ENCODE results near the gene ANKRD40.

Gene ANKRD40

DNA sequence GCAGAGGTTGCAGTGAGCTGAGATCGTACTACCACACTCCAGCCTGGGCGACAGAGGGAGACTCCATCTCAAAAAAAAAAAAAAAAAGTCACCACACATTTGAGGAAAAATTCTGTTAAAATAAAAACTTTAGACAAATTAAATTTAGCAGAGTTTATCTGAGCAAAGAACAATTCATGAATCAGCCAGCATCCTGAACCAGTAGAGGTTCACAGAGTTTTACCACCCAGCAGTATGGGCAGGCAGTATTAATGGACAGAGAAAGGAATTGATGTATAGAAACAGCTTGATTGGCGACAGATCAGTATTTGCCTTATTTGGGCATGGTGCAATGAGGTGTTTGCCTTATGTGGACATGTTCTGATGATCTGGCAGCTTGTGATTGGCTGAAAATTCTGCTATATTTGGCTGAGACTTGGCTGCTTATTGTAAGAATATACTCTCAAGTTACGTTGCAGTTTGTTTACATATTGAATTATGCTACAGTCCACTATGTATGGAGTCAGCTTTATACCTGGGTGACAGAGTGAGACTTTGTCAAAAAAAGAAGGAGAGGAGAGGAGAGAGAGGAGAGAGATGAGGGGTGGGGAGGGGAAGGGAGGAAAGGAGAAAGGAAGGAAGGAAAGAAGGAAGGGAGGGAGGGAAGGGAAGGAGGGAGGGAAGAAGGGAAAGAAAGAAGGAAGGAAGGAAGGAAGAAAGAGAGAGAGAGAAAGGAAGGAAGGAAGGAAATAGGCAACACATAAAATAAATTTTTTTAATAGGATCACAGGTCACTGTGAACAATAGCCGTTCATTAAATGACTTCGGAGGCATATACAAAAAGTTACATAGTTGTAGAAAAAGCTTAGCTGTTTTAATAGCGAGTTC, 58.4 kb downstream of the ANKRD40 start:
- H3K4me3 ChIP-seq (ENCODE audit: control insufficient read depth, low read depth, low read length) = no peak overlapping the region
- TF ChIP-seq CTCF (IDR thresholded peaks at IDR 0.05; ENCODE audit: control insufficient read depth, insufficient read depth, low read depth, low read length, missing control alignments) = no peak
- no peak for DNase-seq (ENCODE audit: low read depth)

- H3K4me3 ChIP-seq (ENCODE audit: control insufficient read depth, low read depth, low read length) = no peak overlapping the region
- DNase-seq (ENCODE audit: low read depth) = no peak
- no peak for TF ChIP-seq CTCF (IDR thresholded peaks at IDR 0.05; ENCODE audit: control insufficient read depth, insufficient read depth, low read depth, low read length, missing control alignments)
Observed at GRCh38 chr17:50647187-50647586, 60.5 kb downstream of the ANKRD40 start.

DNA sequence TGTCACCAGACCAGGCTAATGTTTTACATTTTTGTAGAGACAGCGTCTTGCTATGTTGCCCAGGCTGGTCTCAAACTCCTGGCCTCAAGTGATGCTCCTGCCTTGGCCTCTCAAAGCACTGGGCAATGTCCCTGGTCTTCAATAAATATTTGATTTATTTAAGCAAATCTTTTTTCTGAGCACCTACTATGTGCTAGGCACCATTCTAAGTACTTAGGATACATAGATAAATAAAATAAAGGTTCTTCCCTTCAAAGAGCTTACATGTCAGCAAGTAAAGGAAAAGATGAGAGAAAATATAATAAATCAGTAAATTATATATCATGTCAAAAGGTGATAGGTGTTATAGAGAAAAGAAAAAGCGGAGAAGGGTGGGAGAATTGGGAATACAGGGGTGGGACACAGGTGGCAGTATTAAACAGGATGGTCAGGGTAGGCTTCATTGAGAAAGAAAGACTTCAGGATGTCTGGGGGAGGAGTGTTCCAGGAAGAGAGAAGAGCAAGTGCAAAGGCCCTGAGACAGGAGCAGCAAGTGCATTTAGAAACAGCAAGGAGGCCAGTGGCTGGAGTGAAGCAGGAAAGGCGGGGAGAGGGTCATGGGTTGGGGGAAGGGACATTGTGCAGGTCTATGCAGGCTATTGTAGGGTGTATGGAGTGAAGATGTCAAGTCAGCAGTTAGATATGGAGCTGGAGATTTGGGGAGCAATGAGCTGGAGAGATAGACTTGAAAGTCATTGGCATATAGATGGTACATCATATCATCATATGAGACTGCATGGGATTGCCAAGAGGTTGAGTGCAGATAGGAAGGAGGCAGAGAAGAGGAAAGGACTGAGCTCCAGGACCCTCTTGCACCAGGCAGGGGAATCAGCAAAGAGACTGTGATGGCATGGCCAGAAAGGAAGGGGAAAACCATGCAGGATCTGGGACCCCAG, 61.7 kb downstream of the ANKRD40 start:
- H3K4me3 ChIP-seq (ENCODE audit: control insufficient read depth, low read depth, low read length) = no peak overlapping the region
- no peak for TF ChIP-seq CTCF (IDR thresholded peaks at IDR 0.05; ENCODE audit: control insufficient read depth, insufficient read depth, low read depth, low read length, missing control alignments)
- no peak for DNase-seq (ENCODE audit: low read depth)
